Measurements from ENCODE around the gene NR2C2AP.

Gene NR2C2AP

DNA sequence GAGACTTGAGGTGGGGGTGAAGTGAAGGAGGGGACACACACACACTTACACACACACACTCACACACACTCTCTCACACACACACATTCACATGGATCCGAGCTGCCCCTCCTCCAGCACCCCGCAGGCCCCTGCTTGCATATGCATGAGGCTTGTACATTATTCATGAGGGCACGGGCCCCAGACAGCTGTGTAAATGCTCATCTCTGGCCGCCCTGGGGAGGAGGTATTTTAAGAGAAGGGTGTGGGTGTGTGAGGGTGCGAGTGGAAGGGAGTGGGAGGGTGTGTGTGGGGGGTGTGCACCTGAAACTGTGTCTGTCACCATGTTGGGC, 10.9 kb upstream of the NR2C2AP start:
- no peak for DNase-seq

DNA sequence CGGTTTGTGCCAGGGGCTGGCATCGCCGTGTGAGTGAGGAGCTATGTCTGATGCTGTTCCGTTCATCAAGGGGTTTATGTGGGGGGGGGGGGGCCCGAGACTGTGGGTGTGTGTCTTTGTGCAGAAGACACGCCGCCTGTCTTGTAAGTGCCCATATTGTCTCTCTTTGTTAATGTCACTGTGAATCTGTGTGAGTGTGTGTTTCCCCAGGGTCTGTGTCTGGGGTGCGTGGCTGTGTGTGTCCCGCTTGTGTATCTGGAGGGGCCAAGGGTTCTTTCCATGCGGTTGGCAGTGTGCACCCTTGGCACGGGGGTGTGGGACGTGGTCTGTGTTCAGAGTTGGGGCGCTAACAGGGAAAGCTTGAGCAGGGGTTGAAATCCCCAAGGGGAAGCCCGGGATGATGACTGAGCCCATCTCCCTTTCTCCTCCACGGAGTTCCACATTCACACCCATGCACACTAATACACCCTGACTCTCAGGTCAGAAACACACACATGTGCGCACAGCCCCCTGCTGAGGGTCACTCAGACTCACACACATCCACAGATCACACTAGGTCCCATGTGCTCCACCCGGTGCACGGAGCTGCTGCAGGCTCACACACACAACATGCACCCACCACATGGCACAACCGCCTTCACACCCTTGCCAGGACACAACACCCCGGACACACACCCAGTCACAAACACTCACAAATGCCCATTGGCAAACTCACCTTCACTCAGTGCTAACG, 10.4 kb upstream of the NR2C2AP start:
- DNase-seq: no peak

GRCh38 chr19:19212916-19213315, 9.7 kb upstream of the NR2C2AP start:
- DNase-seq: no peak

- DNase-seq: no peak
These were observed 8.5 kb upstream of the NR2C2AP start, which contains the start of gene NCAN for GRCh38 chr19:19211499-19212420. TSS of gene NCAN (plus strand) at chr19:19211958. CDS start at chr19:19216954, 4,996 bp downstream.

DNA sequence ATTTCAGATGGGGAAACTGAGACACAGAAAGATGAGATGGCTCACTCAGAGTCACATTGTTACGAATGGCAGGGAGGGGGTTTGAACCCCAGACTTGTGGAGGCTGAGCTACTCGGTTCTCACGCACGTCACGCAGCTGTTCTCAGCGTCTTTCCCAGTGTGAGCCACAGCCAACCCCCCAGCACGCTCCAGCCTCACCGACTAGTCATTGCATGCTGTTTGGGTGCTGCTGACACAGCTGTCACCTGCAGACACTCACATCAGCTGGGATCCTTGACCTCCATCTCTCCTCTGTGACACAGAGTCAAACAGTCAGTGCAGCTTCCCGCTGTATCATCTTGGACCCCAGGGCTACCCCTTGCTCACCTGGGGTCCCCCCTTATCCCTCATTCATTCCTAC, 6.2 kb upstream of the NR2C2AP start:
- no peak for DNase-seq

DNA sequence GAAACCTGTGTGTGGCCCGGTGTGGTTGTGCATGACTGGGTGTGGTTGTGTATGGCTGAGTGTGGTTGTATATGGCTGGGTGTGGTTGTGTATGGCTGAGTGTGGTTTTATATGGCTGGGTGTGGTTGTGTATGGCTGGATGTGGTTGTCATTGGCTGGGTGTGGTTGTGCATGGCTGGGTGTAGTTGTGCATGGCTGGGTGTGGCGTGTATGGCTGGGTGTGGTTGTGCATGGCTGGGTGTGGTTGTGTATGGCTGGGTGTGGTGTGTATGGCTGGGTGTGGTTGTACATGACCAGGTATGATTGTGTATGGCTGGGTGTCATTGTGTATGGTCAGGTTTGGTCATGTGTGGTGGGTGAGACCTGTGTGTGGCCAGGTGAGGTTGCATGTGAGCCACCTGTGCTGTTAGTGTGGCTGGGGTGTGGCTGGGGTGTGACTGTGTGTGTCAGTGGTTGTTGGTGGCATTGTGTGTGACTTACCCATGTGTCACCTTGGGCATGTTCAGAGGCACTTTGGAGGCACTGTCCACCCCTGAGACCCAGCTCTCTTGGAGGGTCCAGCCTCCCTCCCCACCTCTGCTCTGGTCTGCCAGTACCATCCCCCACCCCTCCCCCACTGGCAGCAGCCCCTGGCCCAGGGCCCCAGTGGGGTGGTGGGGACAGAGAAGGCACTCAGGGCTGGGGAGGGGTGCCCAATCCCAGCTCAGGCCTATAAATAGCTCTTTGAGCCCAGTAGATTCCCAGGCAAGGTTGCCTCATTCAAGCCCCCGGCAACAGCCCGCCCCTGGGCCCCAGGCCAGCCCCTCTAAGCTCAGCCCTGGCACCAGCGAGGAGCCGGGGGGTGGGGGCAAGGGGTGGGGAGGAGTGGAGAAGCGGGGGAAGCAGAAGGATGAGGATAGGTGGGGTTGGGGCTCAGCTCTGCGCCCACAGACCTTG, 4.7 kb upstream of the NR2C2AP start:
- no peak for DNase-seq

DNA sequence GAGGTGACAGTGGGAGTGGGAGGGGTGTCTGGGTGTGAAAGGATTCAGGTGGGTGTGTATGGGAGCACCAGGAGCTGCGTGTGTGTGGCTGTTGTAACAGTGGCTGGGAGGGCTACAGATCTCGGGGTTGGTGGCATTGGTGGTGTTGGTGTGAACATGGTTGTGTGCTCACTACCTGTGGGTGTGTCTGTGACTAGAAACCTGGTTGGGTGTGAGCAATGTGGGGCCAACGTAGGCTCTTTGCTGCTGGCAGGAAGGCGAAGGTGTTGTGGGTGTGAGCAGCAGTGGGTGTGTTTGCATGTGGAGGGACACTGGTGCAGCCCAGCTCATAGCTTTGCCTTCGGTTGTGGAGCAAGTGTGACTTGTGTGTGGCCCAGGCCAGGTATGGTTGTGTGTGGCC, 3.7 kb upstream of the NR2C2AP start:
- no peak for DNase-seq

DNA sequence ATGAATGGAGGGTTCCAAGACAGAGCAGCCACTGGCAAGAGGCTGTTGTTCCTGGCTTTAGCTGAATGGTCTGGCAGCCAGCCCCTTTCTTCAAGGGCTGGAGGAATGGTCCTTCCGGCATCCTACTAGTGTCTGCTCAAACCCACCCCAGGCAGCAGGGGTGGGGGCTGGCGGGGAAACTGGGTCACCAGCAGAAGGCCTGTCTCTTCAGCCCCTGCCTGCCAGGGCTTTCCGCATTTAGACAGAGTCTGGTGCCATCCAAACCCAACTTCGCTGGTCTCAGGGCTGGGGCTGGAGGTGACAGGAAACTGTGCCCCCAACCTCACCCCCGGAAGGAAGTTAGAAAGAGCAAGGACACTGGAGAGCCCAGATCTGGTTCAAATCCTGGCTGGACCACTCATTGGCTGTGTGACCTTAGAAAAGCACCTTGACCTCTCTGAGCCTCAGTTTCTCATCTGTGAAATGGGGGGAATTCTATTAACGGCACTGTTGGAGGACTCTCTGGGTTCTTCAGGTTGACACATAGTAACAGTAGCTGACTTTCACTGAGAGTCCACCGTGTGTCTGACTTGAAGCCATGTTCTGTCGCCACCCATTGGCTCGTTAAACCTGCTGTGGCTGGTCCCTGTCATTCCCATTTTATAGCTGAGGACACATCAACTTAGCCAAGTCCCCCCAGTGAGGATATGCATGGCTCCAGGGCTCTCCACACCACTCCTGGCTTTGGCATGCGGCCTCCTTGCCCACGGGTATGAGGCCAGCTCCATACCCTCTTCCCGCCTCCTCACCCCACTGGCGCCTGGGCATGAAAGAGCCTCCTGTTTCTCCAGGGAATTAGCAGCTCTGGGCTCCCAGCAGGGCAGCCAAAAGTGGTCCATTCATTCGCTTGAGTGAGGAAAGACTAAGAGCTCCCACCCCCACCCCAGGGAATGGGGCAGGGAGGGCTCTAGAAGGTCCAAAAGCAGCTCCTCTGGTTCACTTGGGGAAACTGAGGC, 2.5 kb upstream of the NR2C2AP start:
- no peak for DNase-seq

GRCh38 chr19:19204181-19204580, 967 bp upstream of the NR2C2AP start:
- no peak for DNase-seq

DNA sequence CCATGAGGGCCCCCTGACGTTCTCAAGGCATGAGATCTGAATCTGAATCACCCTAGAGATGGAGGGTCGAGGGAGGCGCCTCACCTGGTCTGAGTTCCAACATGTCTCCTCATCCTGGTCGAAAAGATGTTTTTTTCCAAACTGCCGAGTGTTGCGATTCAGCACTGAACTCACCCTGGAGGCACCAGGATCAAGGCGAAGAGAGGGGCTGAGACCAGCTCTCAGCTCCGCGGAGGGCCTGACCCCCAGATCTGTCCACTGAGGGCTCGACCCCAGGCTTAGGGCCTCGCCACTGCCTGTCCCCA, 555 bp downstream of the NR2C2AP start:
- DNase-seq: no peak

- DNase-seq: no peak
These were observed 1.2 kb downstream of the NR2C2AP start for GRCh38 chr19:19201697-19202630.

DNA sequence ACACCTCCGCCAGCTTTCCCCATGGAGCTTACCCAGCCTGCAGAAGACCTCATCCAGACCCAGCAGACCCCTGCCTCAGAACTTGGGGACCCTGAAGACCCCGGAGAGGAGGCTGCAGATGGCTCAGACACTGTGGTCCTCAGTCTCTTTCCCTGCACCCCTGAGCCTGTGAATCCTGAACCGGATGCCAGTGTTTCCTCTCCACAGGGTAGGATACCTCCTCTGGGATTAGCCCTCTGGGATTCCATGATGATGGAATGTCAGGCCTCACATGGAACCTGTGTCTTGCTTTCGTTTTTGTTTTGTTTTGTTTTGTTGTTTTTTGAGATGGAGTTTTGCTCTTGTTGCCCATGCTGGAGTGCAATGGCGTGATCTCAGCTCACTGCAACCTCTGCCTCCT, 9.3 kb downstream of the NR2C2AP start:
- no peak for DNase-seq

DNA sequence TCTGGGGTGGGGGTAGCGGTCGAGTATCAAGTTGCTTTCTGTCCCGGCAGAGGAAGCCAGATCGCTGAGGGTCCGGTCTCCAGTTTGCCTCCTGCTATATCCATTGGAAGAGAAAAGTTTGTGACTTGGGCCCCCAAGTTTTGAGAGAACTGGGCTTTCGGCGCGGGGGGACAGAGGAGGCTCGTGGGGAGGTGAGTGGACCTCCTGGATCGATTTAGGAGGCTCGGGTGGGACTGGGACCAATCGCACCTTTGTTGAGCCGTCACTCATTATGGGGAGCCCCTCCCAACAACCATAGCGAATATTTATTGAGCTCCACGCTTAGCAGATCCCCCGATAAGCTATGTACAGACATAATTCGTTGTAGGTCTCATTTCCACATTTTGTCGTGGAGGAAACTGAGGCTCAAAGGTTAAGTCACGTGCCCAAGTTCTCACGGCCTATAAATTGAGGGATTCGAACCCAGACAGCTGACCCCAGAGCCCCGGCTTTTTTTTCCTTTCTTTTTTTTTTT, 10.2 kb downstream of the NR2C2AP start:
- DNase-seq: no peak

DNA sequence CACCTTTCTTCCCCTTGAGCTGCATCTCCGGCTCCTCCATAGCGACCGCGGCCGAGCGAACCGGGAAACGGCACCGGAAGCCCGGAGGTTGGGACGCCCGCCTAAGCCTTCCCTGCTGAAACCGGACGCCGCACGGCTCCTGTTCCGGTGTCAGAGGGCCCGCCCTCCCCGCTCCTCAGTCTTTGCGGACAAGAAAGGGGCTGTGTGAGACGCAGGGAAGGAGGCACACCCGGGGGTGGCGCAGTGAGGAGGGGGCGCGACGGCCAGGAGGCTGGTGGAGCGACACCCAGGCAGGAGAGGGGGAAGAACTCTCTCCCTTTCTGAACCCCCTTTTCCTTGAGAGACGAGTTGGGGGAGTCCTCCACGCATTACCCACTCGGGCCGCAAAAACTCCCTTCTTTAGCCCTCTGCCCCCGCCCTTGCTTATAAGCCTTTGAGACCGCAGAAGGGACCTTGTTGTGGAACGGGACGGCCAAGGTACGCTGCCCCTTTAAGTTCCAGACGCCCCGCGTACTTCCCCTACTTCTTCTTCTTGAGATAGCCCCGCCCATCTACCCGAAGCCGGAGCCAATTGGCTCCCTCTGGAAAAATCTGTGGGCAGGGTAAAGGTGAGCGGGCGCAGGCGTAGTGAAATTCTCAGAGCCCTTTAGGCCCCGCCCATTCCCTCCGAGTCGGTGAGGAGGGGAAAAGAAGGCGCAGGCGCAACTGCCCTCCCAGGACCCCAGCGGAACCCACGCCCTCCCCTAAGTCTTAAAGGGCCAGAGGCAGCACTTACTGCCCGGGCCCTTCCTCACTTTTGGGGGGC, 10.9 kb downstream of the NR2C2AP start, which contains the start of the genes BORCS8 and RFXANK:
BORCS8 (minus strand) TSS at position 75 of the 805 bp plus-strand sequence; CDS start at position 40, 35 bp downstream.
RFXANK (plus strand) TSS at position 181 of the 805 bp plus-strand sequence. CDS start 1,689 bp downstream, outside the sequence.
- peak; percentile 98 for DNase-seq

DNA sequence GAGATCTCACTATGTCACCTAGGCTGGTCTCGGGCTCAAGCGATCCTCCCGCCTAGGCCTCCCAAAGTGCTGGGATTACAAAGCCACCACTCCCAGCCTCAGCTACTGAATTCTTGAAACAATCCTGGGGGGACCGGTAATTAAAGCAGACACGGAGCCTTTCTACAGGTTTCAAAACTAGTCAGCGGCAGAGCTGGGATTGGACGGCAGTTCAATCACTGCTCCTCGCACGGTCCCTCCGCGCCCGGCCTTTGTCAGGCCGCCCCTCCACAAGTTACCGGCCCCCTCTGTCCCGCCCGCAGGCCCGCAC, 11.5 kb downstream of the NR2C2AP start:
- DNase-seq: no peak

GRCh38 chr19:19186742-19187141, 16.5 kb downstream of the NR2C2AP start:
- no peak for DNase-seq

- DNase-seq: peak; percentile 61
These were observed 17.1 kb downstream of the NR2C2AP start for GRCh38 chr19:19185853-19186740.

- DNase-seq: no peak
These were observed 21.7 kb downstream of the NR2C2AP start for GRCh38 chr19:19181488-19181998.

All from activated gamma-delta T cell treated with Interleukin-2 at 50 U/mL for 16 hours (primary cell).